IMR-90 (cell line): ENCODE results near the gene VCPKMT. TPM values are rescaled to one million over a fixed set of nuclear protein-coding genes. Genes with fewer than 3 reads are reported as not detected.

Experiments
- ATAC-seq: fragments of 200-7000 bp; cut with Tn5 transposase; 2 replicates; pipeline ENCODE4 v1.9.1; 2020; ENCODE audit warnings: low read depth, mild to moderate bottlenecking, moderate library complexity
- BruUV-seq: library from RNA; stranded (reverse); fragments of 400-500 nt; replicated peaks from 2 replicates; lab custom pipeline; 2021; lab: Mats Ljungman, UMichigan
- CTCF ChIA-PET: fragments of 300-600 bp; formaldehyde crosslinking; extraction: SDS; loops from one replicate; lab custom pipeline; 2021; ENCODE audit warnings: antibody characterized with exemption; lab: Yijun Ruan, JAX
- POLR2A ChIA-PET: fragments of 300-600 bp; sonication (Branson Sonifier 250); formaldehyde crosslinking; loops from one replicate; lab custom pipeline; 2022; ENCODE audit warnings: antibody characterized with exemption; ENCODE audit not compliant: unreplicated experiment; lab: Charles Lee
- DNase-seq: peaks from one replicate; pipeline ENCODE4 v3.0.0; 2013
- H2AFZ ChIP-seq: replicated peaks from 2 replicates; pipeline ENCODE3; 2013; ENCODE audit warnings: low read length, mild to moderate bottlenecking; ENCODE audit not compliant: poor library complexity
- H2AK5ac ChIP-seq: 2 replicates; pipeline ENCODE4 v1.6.1; 2013; ENCODE audit warnings: low read depth, low read length, inconsistent platforms
- H2AK9ac ChIP-seq: replicated peaks from 2 replicates; pipeline ENCODE3; 2013; ENCODE audit warnings: mild to moderate bottlenecking, low read depth, low read length, moderate library complexity; ENCODE audit not compliant: poor library complexity
- H2BK120ac ChIP-seq: 2 replicates; pipeline ENCODE4 v1.6.1; 2013; ENCODE audit warnings: low read depth, low read length, inconsistent platforms
- H2BK15ac ChIP-seq: 3 replicates; pipeline ENCODE4 v1.6.1; 2013; ENCODE audit warnings: low read depth, low read length, inconsistent platforms
- H2BK20ac ChIP-seq: 2 replicates; pipeline ENCODE4 v1.6.1; 2013; ENCODE audit warnings: low read depth, mild to moderate bottlenecking, inconsistent platforms, low read length, moderate library complexity
- H2BK5ac ChIP-seq: 2 replicates; pipeline ENCODE4 v1.6.1; 2013; ENCODE audit warnings: mild to moderate bottlenecking, low read depth, low read length, inconsistent platforms; ENCODE audit not compliant: poor library complexity, severe bottlenecking
- H3K14ac ChIP-seq: replicated peaks from 2 replicates; pipeline ENCODE4 v1.6.1; 2013; ENCODE audit warnings: low read depth, low read length, inconsistent platforms
- H3K18ac ChIP-seq: 2 replicates; pipeline ENCODE4 v1.6.1; 2013; ENCODE audit warnings: low read depth, low read length, control low read depth
- H3K23ac ChIP-seq: 2 replicates; pipeline ENCODE4 v1.6.1; 2013; ENCODE audit warnings: low read depth, low read length, inconsistent platforms
- H3K27ac ChIP-seq: 2 replicates; pipeline ENCODE4 v1.5.1; 2013; ENCODE audit warnings: mild to moderate bottlenecking, control low read depth, low read length; ENCODE audit not compliant: insufficient read depth
- H3K27me3 ChIP-seq: 2 replicates; pipeline ENCODE4 v1.6.1; 2013; ENCODE audit warnings: low read length; ENCODE audit not compliant: control insufficient read depth, insufficient read depth
- H3K36me3 ChIP-seq: 2 replicates; pipeline ENCODE4 v1.6.1; 2013; ENCODE audit warnings: low read length, mixed read lengths; ENCODE audit not compliant: control insufficient read depth, insufficient read depth
- H3K4ac ChIP-seq: 2 replicates; pipeline ENCODE4 v1.6.1; 2013; ENCODE audit warnings: low read depth, low read length, inconsistent platforms
- H3K4me1 ChIP-seq: 2 replicates; pipeline ENCODE4 v1.6.1; 2013; ENCODE audit warnings: low read length, mixed read lengths; ENCODE audit not compliant: control insufficient read depth, insufficient read depth
- H3K4me2 ChIP-seq: 2 replicates; pipeline ENCODE4 v1.6.1; 2013; ENCODE audit warnings: low read depth, mild to moderate bottlenecking, control low read depth, low read length, moderate library complexity
- H3K4me3 ChIP-seq: 2 replicates; pipeline ENCODE4 v1.5.1; 2013; ENCODE audit warnings: low read depth, mild to moderate bottlenecking, control low read depth, low read length, moderate library complexity; ENCODE audit not compliant: insufficient read depth
- H3K56ac ChIP-seq: 2 replicates; pipeline ENCODE4 v1.6.1; 2013; ENCODE audit warnings: low read length, inconsistent platforms; ENCODE audit not compliant: insufficient read depth; ENCODE audit errors: extremely low read depth
- H3K79me1 ChIP-seq, 2 experiments: 2 replicates each; pipeline ENCODE4 v1.6.1; 2013; ENCODE audit warnings: low read length in 2 of 2, inconsistent platforms in 1 of 2, low read depth in 1 of 2
- H3K9ac ChIP-seq: 2 replicates; pipeline ENCODE4 v1.6.1; 2013; ENCODE audit warnings: low read depth, low read length, control low read depth
- H3K9me1 ChIP-seq: 2 replicates; pipeline ENCODE4 v1.6.1; 2013; ENCODE audit warnings: low read length, inconsistent platforms; ENCODE audit not compliant: insufficient read depth
- H3K9me3 ChIP-seq: 2 replicates; pipeline ENCODE4 v1.6.1; 2013; ENCODE audit warnings: low read length; ENCODE audit not compliant: control insufficient read depth, insufficient read depth
- H4K20me1 ChIP-seq: 2 replicates; pipeline ENCODE4 v1.6.1; 2013; ENCODE audit warnings: low read length, inconsistent platforms; ENCODE audit not compliant: insufficient read depth
- H4K5ac ChIP-seq: 2 replicates; pipeline ENCODE4 v1.6.1; 2013; ENCODE audit warnings: mild to moderate bottlenecking, low read depth, low read length, control low read depth
- H4K8ac ChIP-seq, 2 experiments: 2 replicates each; pipeline ENCODE4 v1.6.1; 2013; ENCODE audit warnings: low read depth in 2 of 2, low read length in 2 of 2, control low read depth in 1 of 2, inconsistent platforms in 1 of 2
- H4K91ac ChIP-seq: 2 replicates; pipeline ENCODE4 v1.6.1; 2013; ENCODE audit warnings: low read depth, low read length, inconsistent platforms; ENCODE audit not compliant: insufficient read depth
- FOS ChIP-seq: fragments of 150-350 bp; IDR thresholded peaks from 2 replicates; pipeline ENCODE4 v1.6.1; 2016; ENCODE audit warnings: low read depth, low read length
- USF2 ChIP-seq: fragments of 150-350 bp; IDR thresholded peaks from 2 replicates; pipeline ENCODE4 v1.6.1; 2017; ENCODE audit warnings: mild to moderate bottlenecking, antibody characterized with exemption, low read length, low read depth
- WGBS, 2 experiments: methylation state at CpG; one replicate each; pipeline versions ENCODE4 v1.1.5 to v1.1.7; 2013; ENCODE audit warnings: missing lambda C conversion rate in 2 of 2; ENCODE audit not compliant: insufficient read length in 1 of 2; ENCODE audit errors: extremely low coverage in 2 of 2; 5-methylcytosine and 5-hydroxymethylcytosine counted together
- dilution Hi-C: fragments of 300-500 bp; cut with HindIII; formaldehyde crosslinking; loops from one replicate; pipeline ENCODE4 v1.14.3; 2018; ENCODE audit warnings: low sequenced_read_pairs; ENCODE audit not compliant: unreplicated experiment
- in situ Hi-C: fragments of 300-500 bp; cut with MboI; formaldehyde crosslinking; loops from 3 replicates; pipeline ENCODE4 v1.14.3; 2019; ENCODE audit warnings: low sequenced_read_pairs, inconsistent platforms, mixed read lengths
- intact Hi-C: fragments of 100-400 bp; cut with micrococcal nuclease; formaldehyde crosslinking; loops from 2 replicates; pipeline ENCODE4 v1.10.0; 2022
- polyA plus RNA-seq, 3 experiments: library from polyadenylated mRNA; depleted of rRNA; stranded (reverse); fragments of >200 nt; gene quantifications; 2 replicates each; pipeline ENCODE4 v1.2.3, GENCODE V29; 2012; ENCODE audit warnings: low replicate concordance in 1 of 3
- total RNA-seq: library from RNA; depleted of rRNA; stranded (reverse); fragments of >200 nt; gene quantifications from 2 replicates; pipeline ENCODE4 v1.2.3, GENCODE V29; 2012
- TF ChIP-seq, protein P1 (sequence below): conservative IDR thresholded peaks from 2 replicates; pipeline ENCODE4 v1.5.1; 2012; ENCODE audit warnings: mild to moderate bottlenecking, low read depth, low read length, improper control_type of control experiment

VCPKMT gene
- total and polyA plus RNA-seq, 2 of the 4 experiments (the other 2 are of a cell fraction) = 2.5 to 4.7 TPM

- WGBS, 2 experiments = no CpG with 5 or more reads among the region's 4 CpGs
- Histone ChIP-seq H4K20me1 (no peaks in the 10 kb centered on the region), H2BK120ac (no peak overlapping the region), H4K8ac (no peak overlapping the region), H2BK20ac (no peak overlapping the region), H3K56ac (no peak overlapping the region), H2AK9ac (no peak overlapping the region), H2BK5ac (no peak overlapping the region), H3K36me3 (peaks cover 14% of the 10 kb centered on the region), H3K4me3 (no peak overlapping the region), H3K23ac (no peak overlapping the region), H2AK5ac (no peak overlapping the region), H3K9me1 (no peaks in the 10 kb centered on the region), H3K18ac (no peak overlapping the region), H3K27me3 (no peaks in the 10 kb centered on the region), H3K14ac (no peak overlapping the region), H4K5ac (no peak overlapping the region), H3K9me3 (no peaks in the 10 kb centered on the region), H3K4me2 (no peak overlapping the region), H2BK15ac (no peak overlapping the region), H3K79me1 (no peaks in the 10 kb centered on the region), H3K4ac (no peak overlapping the region), H3K4me1 (no peaks in the 10 kb centered on the region), H2AFZ (no peak overlapping the region), H3K27ac (no peak overlapping the region), H3K9ac (no peak overlapping the region), H4K91ac (no peak overlapping the region)
- ChIA-PET CTCF (no interaction called here), POLR2A (interaction anchor here (0.7 kb wide), 1 partner anchor 9 kb away, joined by 5 read pairs; no protein-coding TSS in a partner anchor)
- in situ Hi-C loops (no loop called here), dilution Hi-C loops (no loop called here), intact Hi-C loops (no loop called here)
- BruUV-seq = no TSS peak
- TF ChIP-seq USF2 (no peak), FOS (no peak)
- TF ChIP-seq, protein P1, sequence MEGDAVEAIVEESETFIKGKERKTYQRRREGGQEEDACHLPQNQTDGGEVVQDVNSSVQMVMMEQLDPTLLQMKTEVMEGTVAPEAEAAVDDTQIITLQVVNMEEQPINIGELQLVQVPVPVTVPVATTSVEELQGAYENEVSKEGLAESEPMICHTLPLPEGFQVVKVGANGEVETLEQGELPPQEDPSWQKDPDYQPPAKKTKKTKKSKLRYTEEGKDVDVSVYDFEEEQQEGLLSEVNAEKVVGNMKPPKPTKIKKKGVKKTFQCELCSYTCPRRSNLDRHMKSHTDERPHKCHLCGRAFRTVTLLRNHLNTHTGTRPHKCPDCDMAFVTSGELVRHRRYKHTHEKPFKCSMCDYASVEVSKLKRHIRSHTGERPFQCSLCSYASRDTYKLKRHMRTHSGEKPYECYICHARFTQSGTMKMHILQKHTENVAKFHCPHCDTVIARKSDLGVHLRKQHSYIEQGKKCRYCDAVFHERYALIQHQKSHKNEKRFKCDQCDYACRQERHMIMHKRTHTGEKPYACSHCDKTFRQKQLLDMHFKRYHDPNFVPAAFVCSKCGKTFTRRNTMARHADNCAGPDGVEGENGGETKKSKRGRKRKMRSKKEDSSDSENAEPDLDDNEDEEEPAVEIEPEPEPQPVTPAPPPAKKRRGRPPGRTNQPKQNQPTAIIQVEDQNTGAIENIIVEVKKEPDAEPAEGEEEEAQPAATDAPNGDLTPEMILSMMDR = no peak
- DNase-seq = no peak
- no peak for ATAC-seq
These were observed 39.7 kb upstream of the VCPKMT start for GRCh38 chr14:50156111-50156510.
